NCI-H82 treated with DMSO at 0.1 percent for 48 hours (cell line): ENCODE results near the gene NINL.

Experiments used
- DNase-seq: peaks from one replicate; lab custom pipeline; 2025; ENCODE audit not compliant: unreplicated experiment; lab: John Stamatoyannopoulos, UW

The NINL gene

GRCh38 chr20:25468126-25469075 is 116.9 kb downstream of the NINL start:
- no peak for DNase-seq

DNA sequence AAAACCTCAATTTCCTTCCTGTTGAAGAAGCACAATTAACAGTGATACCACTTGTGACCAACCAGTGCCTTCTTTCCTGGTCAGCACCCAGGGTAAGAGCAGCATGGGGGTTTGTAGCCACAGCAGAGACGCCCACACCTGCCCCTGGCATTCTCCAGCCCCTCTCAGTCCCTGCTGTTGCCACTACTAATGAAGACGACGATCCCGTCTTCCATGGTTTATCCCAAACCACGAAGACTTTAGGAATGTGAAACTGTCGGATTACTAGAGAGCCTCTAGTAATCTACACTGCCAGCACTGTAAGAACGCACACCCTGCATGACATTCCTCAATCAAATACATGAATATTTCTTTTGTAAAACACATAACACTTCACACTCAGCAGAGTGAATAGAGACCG is 117.9 kb downstream of the NINL start:
- DNase-seq, result no peak

- no peak for DNase-seq
Observed at GRCh38 chr20:25466846-25467245, 118.5 kb downstream of the NINL start.

GRCh38 chr20:25465243-25466135 is 119.8 kb downstream of the NINL start:
- no peak for DNase-seq

- no peak for DNase-seq
Observed at GRCh38 chr20:25464501-25465242, 120.7 kb downstream of the NINL start.

- no peak for DNase-seq
Observed at GRCh38 chr20:25461786-25462545, 123.4 kb downstream of the NINL start.

GRCh38 chr20:25461281-25461650 is 124.1 kb downstream of the NINL start:
- no peak for DNase-seq

DNA sequence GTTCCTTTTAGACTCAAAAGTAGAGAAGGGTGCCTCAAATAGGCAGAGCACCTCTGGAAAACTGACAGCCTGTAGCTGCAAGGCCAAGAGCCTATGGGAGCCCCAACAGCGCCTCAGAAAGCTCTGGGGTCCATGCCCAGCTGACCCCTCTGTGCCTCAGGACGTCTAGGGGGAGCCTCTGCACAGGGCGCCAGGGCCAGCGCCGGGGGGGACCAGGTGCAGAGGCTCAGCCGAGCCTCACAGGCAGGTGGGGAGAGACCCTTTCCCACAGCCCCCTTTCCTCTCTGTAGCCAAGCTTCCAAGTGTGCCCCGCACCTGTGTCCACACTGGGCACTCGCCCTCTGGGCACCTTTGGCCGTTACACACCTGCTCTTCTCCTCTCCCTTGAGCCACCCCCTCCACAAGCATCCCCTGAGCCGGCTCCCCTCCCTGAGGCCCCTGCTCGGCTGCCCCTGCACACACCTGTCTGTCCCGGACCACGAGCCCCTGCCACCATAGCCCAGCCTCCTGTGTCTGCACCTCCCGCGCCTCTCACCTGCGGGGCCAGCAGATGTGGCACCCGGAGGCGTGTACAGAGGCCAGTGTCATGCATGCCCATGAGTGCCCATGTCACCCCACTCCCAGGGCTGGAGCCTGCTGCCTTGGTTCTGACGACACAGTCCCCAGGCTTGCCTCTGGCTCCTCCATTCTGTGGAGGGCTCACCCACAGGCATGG is 124.6 kb downstream of the NINL start:
- no peak for DNase-seq

- no peak for DNase-seq
Observed at GRCh38 chr20:25459916-25460535, 125.3 kb downstream of the NINL start.

DNA sequence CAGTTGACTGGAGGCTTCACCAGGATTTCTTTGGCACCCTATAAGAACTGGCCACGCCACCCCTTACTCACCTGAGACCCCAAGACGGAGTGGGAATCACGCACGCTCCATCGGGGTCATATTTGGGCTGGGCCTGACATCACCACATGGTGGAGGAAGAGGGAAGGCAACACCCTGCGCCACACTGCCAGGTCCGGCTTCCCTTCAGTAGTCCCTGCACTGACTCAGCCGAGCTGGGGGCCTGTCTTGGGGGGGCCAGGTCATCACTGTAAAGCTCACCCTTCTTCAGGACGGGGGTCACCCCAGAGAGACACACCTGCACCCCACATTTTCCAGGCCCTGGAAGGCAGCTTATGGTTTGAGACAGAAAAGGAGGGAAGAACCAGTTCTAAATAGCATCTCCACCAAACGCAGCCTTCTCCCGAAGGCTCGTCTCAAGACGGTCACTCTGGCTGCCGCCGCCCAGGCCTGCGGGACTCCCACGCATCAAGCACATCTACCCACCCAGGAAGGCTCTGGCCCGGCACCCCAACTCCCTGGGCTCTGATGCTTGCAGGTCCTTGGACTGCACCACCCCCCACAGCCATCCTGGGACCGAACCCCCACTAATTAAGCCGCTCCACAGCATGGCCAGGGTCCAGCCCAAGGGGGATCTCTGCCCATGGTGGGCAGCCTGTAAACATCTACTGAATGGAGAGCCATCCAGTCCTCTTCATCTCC is 126.1 kb downstream of the NINL start:
- no peak for DNase-seq

- DNase-seq, result no peak
Observed at GRCh38 chr20:25457886-25458680, 127.2 kb downstream of the NINL start.

DNA sequence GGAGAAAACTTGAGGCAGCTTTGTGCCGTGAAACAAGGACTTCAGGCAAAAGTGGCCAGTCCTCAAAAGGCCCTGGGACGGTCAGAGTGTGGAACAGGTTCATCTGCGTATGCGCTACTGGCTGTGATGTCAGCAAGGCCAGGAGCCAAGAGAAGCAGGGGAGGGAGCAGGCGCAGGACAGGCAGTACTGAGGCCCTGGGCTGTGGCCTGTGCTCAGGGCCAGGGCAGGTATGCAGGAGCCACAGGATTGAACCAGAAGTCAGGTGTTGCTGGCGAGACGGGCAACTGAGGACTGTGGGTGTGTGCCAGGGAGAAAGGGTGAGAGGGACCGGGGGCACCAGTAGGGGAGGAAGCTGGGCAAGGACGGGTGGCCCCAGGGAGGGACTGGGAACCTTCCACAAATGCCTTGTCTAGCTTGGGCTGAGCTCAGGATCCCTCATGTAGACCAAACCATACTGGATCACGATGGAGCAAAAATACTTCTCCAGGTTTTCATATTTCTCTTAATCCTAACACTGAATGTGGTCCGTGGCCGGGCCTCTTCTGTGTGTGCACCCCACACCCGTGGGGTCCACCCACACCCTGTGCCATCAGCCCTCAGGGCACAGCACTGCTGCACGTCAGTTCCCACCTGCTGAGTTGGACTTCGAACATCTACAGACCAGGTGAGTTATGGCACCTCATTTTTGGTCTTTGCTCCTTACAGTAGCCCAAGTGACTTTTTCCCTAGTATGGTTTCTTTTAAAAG is 131.0 kb downstream of the NINL start:
- no peak for DNase-seq

GRCh38 chr20:25453035-25453810 is 132.1 kb downstream of the NINL start:
- DNase-seq, result no peak

DNA sequence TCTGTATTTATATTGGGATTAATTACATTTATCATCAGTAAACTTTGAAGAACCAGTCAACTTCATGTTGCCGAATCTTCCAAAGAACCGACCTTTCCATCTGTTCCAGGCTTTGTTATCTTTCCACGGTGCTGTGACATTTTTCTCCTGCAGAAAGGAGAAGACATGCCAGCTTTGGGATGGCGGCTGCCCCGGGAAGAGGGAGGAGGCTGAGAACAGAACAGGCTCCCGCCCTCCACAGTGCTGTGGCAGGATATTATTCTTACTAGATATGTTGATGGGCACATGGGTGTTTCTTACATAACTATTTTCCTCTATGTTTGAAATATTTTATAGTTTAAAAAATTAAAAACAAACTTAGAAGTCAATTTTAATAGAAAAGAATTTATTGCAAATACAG is 133.0 kb downstream of the NINL start:
- DNase-seq, result no peak

GRCh38 chr20:25447671-25448070 is 137.7 kb downstream of the NINL start:
- DNase-seq, result no peak

GRCh38 chr20:25444556-25444955 is 140.8 kb downstream of the NINL start:
- no peak for DNase-seq
